Prostate gland (tissue), 2 donors: Measurements from ENCODE around the gene ACVR1. TPM values are rescaled to one million over a fixed set of nuclear protein-coding genes. Genes with fewer than 3 reads are reported as not detected.

Source experiments
- DNase-seq: peaks from one replicate; pipeline ENCODE4 v3.0.0-alpha.2; 2019; ENCODE audit warnings: low spot score
- H3K27ac ChIP-seq, 2 donors: fragments of 200-600 bp; sonication (generic); 2 replicates each; pipeline ENCODE4 v1.5.1; 2017 to 2019
- H3K27me3 ChIP-seq: fragments of 200-600 bp; sonication (generic); replicated peaks from 2 replicates; pipeline ENCODE4 v1.5.1; 2019; ENCODE audit not compliant: insufficient read depth
- H3K36me3 ChIP-seq, 2 donors: fragments of 200-600 bp; sonication (generic); 1 replicate in 1 of 2; 2 replicates in 1 of 2; pipeline versions ENCODE4 v1.5.1 to v1.8.1; 2017 to 2019
- H3K4me1 ChIP-seq: fragments of 200-600 bp; sonication (generic); replicated peaks from 2 replicates; pipeline ENCODE4 v1.5.1; 2019
- H3K4me3 ChIP-seq, 2 donors: fragments of 200-600 bp; sonication (generic); 2 replicates each; pipeline ENCODE4 v1.5.1; 2017 to 2019
- H3K9me3 ChIP-seq: fragments of 200-600 bp; sonication (generic); 2 replicates; pipeline ENCODE4 v1.5.1; 2017
- POLR2A ChIP-seq: fragments of 450-650 bp; IDR thresholded peaks from one replicate; pipeline ENCODE4 v1.6.1; 2016; ENCODE audit warnings: antibody characterized with exemption, mild to moderate bottlenecking
- POLR2AphosphoS5 ChIP-seq: sonication (generic); formaldehyde crosslinking; IDR thresholded peaks from one replicate; pipeline ENCODE4 v1.6.1; 2017; ENCODE audit warnings: antibody characterized with exemption
- WGBS: methylation state at CpG from one replicate; pipeline ENCODE4 v1.1.5; 2018; 5-methylcytosine and 5-hydroxymethylcytosine counted together
- intact Hi-C: fragments of 100-400 bp; cut with DNase I; formaldehyde crosslinking; loops from one replicate; pipeline ENCODE4 v1.14.2; 2022
- total RNA-seq, 2 donors: library from RNA; depleted of rRNA; stranded (reverse); fragments of >200 nt; gene quantifications; one replicate each; pipeline ENCODE4 v1.1.0, GENCODE V29; 2016
- TF ChIP-seq, protein P1 (sequence below), 4 experiments: fragments of 200-600 bp in 2 of 4; fragments of 450-650 bp in 2 of 4; sonication (generic) in 2 of 4; IDR thresholded peaks; 1 replicate in 3 of 4; 2 replicates in 1 of 4; pipeline ENCODE4 v1.5.1; 2016 to 2019; ENCODE audit warnings: antibody characterized with exemption in 4 of 4, mild to moderate bottlenecking in 2 of 4, moderate library complexity in 2 of 4

Gene ACVR1
- 10 to 100 TPM; 16.0 to 21.5 TPM for total RNA-seq

DNA sequence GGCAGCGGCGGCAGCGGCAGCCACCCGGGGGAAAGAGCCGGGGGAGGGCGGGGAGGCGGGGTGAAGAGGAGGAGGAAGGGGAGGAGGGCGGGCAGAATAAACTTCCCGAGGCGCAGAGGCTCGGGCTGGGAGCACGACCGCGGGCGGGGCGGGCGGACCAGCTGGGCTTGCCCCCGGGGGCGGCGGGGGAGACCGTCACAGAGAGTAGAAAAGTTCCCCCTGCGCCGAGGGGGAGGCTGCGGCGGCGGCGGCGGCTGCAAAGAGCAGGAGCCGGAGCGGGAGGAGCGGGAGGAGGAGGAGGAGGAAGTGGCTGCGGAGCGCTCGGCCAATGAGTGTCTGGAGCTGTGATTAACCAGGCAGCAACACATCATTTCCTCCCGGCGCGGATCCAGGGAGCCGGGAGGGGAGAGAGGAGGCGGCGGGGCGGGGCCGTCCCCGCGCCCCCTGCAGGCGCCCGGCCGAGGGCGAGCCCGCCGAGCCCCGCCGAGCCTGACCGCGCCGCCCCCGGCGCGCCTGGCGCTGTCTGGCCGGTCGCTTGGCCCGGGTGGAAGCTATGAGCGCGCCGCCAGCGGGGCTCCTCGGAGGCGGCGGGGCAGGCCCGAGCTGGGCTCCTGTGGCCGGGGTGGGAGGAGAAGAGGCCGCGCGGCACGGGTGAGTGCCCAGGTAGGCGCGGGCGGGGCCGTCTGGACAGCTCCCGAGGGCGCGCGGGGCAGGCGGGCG is at the start of gene ACVR1:
Gene ACVR1, minus strand, starts transcription at position 265 of the 720 bp plus-strand sequence. CDS start 76,837 bp downstream, outside the sequence.
- TF ChIP-seq POLR2AphosphoS5: peak; percentile 82
- peak; percentile 80 for TF ChIP-seq POLR2A
- TF ChIP-seq, protein P1, sequence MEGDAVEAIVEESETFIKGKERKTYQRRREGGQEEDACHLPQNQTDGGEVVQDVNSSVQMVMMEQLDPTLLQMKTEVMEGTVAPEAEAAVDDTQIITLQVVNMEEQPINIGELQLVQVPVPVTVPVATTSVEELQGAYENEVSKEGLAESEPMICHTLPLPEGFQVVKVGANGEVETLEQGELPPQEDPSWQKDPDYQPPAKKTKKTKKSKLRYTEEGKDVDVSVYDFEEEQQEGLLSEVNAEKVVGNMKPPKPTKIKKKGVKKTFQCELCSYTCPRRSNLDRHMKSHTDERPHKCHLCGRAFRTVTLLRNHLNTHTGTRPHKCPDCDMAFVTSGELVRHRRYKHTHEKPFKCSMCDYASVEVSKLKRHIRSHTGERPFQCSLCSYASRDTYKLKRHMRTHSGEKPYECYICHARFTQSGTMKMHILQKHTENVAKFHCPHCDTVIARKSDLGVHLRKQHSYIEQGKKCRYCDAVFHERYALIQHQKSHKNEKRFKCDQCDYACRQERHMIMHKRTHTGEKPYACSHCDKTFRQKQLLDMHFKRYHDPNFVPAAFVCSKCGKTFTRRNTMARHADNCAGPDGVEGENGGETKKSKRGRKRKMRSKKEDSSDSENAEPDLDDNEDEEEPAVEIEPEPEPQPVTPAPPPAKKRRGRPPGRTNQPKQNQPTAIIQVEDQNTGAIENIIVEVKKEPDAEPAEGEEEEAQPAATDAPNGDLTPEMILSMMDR (IDR thresholded peaks at IDR 0.05): peak; percentile 11 to 61 (median 30)
- intact Hi-C loops: no loop called here
- H3K27ac ChIP-seq: peak within 1 kb of the TSS; percentile 88 to 97
- no peaks in the 10 kb centered on the region for H3K27me3 ChIP-seq
- peak; percentile 96 for DNase-seq
- under 1% methylated on average over 80 of the region's 85 CpGs for WGBS
- H3K4me1 ChIP-seq: peaks cover 7% of the 10 kb centered on the region
- H3K36me3 ChIP-seq: no peaks in the 10 kb centered on the region
- no peaks in the 10 kb centered on the region for H3K9me3 ChIP-seq
- peak within 1 kb of the TSS; percentile 76 to 84 for H3K4me3 ChIP-seq

DNA sequence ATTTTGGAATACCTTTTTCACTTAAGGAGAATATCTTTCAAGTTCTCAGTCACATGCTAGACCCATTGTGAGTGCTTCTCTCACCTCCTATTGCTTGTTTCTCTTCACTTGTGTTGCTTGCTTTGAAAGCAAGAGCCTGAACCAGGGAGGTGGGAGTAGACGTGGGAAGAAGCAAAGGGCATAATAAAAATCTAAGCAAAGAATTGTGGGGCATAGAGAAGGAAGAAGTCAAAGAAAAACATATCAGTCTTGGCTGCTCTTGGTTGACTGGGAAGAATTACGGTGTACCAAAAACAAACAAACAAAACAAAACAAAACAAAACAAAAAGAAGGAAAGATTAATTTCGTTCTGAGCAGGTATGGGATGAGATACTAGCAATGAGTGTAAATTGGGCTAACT is 48.9 kb upstream of the ACVR1 start:
- Histone ChIP-seq H3K27ac (no peak overlapping the region), H3K27me3 (no peaks in the 10 kb centered on the region), H3K36me3 (no peaks in the 10 kb centered on the region), H3K9me3 (no peaks in the 10 kb centered on the region), H3K4me3 (no peak overlapping the region), H3K4me1 (no peaks in the 10 kb centered on the region)
- intact Hi-C loops: no loop called here
- WGBS: 81% methylated on average over 3 of the region's 3 CpGs
- TF ChIP-seq, protein P1 (IDR thresholded peaks at IDR 0.05): no peak
- TF ChIP-seq POLR2A: no peak
- TF ChIP-seq POLR2AphosphoS5: no peak
- no peak for DNase-seq

DNA sequence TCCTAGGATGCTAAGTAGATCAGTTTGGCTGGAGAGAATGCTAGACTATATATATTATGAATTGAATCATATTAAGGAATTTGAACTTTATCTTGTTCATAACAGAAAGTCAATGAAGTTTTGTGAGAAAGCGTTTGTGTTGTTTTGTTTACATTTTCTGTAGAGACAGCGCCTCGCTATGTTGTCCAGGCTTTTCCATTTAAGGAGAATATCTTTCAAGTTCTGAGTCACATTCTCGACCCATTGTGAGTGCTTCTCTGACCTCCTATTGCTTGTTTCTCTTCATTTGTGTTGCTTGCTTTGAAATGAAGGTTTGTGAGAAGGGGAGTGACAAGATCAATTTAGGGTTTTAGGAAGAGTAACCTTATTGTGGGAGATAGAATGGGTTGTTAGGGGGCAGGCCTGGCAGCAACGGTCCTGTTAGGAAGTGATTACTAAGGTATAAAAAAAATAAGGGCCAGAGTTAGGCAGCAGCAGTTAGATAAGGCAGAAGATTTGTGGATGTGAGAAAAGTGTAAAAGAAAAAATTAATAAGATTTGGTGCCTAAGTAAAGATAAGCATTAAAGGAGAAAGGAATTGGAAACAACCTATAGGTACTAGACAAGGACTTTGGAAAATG is 47.6 kb upstream of the ACVR1 start:
- H3K27ac ChIP-seq: no peak overlapping the region
- intact Hi-C loops: no loop called here
- no peaks in the 10 kb centered on the region for H3K36me3 ChIP-seq
- H3K9me3 ChIP-seq: no peaks in the 10 kb centered on the region
- 63% methylated on average over 5 of the region's 5 CpGs for WGBS
- no peaks in the 10 kb centered on the region for H3K27me3 ChIP-seq
- no peaks in the 10 kb centered on the region for H3K4me1 ChIP-seq
- no peak for DNase-seq
- no peak overlapping the region for H3K4me3 ChIP-seq
- TF ChIP-seq POLR2A: no peak
- no peak for TF ChIP-seq POLR2AphosphoS5
- TF ChIP-seq, protein P1 (IDR thresholded peaks at IDR 0.05): no peak

DNA sequence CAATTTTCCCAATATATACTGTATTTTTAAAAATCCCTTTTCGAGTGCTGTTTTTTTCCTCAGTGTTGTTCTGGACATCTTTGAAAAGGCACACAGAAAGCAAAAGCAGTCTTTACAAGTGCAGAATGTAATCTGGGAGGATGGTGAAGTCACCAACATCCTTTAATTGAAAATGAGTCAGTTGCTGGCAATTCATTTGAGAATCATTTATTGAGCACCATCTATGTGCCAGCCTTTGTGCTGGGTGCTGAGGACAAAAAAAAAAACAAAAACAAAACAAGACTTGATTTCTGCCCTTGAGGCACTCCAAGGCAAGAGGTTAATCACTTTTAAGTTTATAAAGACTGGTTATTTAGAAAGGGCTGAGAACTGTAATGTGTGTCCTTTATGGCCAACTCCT is 46.7 kb upstream of the ACVR1 start:
- no peaks in the 10 kb centered on the region for H3K36me3 ChIP-seq
- intact Hi-C loops: no loop called here
- H3K27me3 ChIP-seq: no peaks in the 10 kb centered on the region
- no peak overlapping the region for H3K27ac ChIP-seq
- H3K4me1 ChIP-seq: no peaks in the 10 kb centered on the region
- no peaks in the 10 kb centered on the region for H3K9me3 ChIP-seq
- WGBS: 91% methylated on average over 1 of the region's 1 CpG
- H3K4me3 ChIP-seq: no peak overlapping the region
- TF ChIP-seq POLR2AphosphoS5 (no peak), POLR2A (no peak)
- TF ChIP-seq, protein P1 (IDR thresholded peaks at IDR 0.05): no peak
- DNase-seq: no peak
